OCI-LY3 (cell line): ENCODE data around the gene TSTD2.

Source experiments
- EZH2phosphoT487 ChIP-seq: fragments of 200-600 bp; shearing (Covaris generic); IDR thresholded peaks from 2 replicates; pipeline ENCODE4 v1.6.1; 2018; ENCODE audit warnings: antibody characterized with exemption, mixed run types, low read depth
- TF ChIP-seq, protein P1 (sequence below): fragments of 200-600, 300-600 bp; sonication (generic); IDR thresholded peaks from 2 replicates; pipeline ENCODE4 v1.5.1; 2014; ENCODE audit warnings: antibody characterized with exemption, low read length, low read depth

DNA sequence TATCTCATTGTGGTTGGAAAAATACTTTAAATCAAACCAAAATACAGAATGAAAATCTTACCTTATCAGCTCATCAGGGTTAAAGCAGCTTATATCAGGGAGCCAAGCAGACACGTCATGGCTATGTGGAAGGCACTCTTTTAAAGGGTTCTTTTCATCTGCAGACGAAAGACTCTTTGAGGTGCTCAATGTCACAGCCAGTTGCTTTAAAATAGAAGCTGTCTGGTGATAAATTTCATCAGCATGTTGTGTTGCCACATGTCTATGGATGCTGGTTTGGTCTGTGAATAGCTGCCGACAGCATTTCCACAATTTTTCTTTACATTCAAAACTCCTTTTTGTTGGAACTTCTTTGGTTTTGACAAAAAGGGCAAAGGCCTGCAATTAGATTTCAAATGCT, 7.5 kb downstream of the TSTD2 start:
- TF ChIP-seq, protein P1, sequence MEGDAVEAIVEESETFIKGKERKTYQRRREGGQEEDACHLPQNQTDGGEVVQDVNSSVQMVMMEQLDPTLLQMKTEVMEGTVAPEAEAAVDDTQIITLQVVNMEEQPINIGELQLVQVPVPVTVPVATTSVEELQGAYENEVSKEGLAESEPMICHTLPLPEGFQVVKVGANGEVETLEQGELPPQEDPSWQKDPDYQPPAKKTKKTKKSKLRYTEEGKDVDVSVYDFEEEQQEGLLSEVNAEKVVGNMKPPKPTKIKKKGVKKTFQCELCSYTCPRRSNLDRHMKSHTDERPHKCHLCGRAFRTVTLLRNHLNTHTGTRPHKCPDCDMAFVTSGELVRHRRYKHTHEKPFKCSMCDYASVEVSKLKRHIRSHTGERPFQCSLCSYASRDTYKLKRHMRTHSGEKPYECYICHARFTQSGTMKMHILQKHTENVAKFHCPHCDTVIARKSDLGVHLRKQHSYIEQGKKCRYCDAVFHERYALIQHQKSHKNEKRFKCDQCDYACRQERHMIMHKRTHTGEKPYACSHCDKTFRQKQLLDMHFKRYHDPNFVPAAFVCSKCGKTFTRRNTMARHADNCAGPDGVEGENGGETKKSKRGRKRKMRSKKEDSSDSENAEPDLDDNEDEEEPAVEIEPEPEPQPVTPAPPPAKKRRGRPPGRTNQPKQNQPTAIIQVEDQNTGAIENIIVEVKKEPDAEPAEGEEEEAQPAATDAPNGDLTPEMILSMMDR = no peak
- TF ChIP-seq EZH2phosphoT487 = no peak
